MM.1S (cell line): ENCODE measurements around the gene PARD3.

Experiments
- CTCF ChIP-seq: fragments of 300-600 bp; sonication (generic); IDR thresholded peaks from 2 replicates; pipeline ENCODE4 v1.5.1; 2016; ENCODE audit warnings: antibody characterized with exemption, low read length, mixed read lengths
- EZH2 ChIP-seq: fragments of 300-600 bp; sonication (generic); optimal IDR thresholded peaks from 2 replicates; pipeline ENCODE3; 2017; ENCODE audit warnings: low read depth, mild to moderate bottlenecking, antibody characterized with exemption, low read length, mixed read lengths
- EZH2phosphoT487 ChIP-seq: fragments of 300-600 bp; sonication (generic); IDR thresholded peaks from 2 replicates; pipeline ENCODE4 v1.6.1; 2018; ENCODE audit warnings: antibody characterized with exemption, low read length

GRCh38 chr10:34811968-34812514 is 3.1 kb downstream of the PARD3 start:
- no peak for TF ChIP-seq EZH2
- TF ChIP-seq CTCF = no peak
- TF ChIP-seq EZH2phosphoT487 = no peak
